EL (cell line): ENCODE measurements around the gene MLST8.

Experiments
- DNase-seq: peaks from one replicate; pipeline ENCODE4 v3.0.0-alpha.2; 2016

Gene MLST8

GRCh38 chr16:2205104-2205966 is at the start of gene MLST8:
TSS of gene MLST8 (plus strand) at chr16:2205454. CDS start at chr16:2206086, 632 bp downstream.
- DNase-seq, result peak; percentile 80

- peak; percentile 78 for DNase-seq
Observed at GRCh38 chr16:2155977-2156848, 49.0 kb upstream of the MLST8 start.

- no peak for DNase-seq
Observed at GRCh38 chr16:2156849-2157224, 48.4 kb upstream of the MLST8 start.

- DNase-seq, result no peak
Observed at GRCh38 chr16:2157480-2158261, 47.6 kb upstream of the MLST8 start.

- DNase-seq, result no peak
Observed at GRCh38 chr16:2158262-2158638, 47.0 kb upstream of the MLST8 start.

GRCh38 chr16:2159175-2159838 is 45.9 kb upstream of the MLST8 start:
- no peak for DNase-seq

- peak; percentile 55 for DNase-seq
Observed at GRCh38 chr16:2160915-2161551, 44.2 kb upstream of the MLST8 start.

- DNase-seq, result no peak
Observed at GRCh38 chr16:2161911-2162310, 43.3 kb upstream of the MLST8 start.

- DNase-seq, result no peak
Observed at GRCh38 chr16:2162676-2163118, 42.6 kb upstream of the MLST8 start.

- no peak for DNase-seq
Observed at GRCh38 chr16:2163211-2163881, 41.9 kb upstream of the MLST8 start.

GRCh38 chr16:2165861-2166260 is 39.4 kb upstream of the MLST8 start:
- no peak for DNase-seq

- DNase-seq, result no peak
Observed at GRCh38 chr16:2166263-2167067, 38.8 kb upstream of the MLST8 start.

- no peak for DNase-seq
Observed at GRCh38 chr16:2167068-2167638, 38.1 kb upstream of the MLST8 start.

- DNase-seq, result no peak
Observed at GRCh38 chr16:2170080-2170479, 35.2 kb upstream of the MLST8 start.

- DNase-seq, result no peak
Observed at GRCh38 chr16:2170587-2171435, 34.4 kb upstream of the MLST8 start.

- no peak for DNase-seq
Observed at GRCh38 chr16:2171601-2172178, 33.6 kb upstream of the MLST8 start.

GRCh38 chr16:2172688-2173335 is 32.4 kb upstream of the MLST8 start:
- DNase-seq, result no peak

- no peak for DNase-seq
Observed at GRCh38 chr16:2173366-2173765, 31.9 kb upstream of the MLST8 start.
